ENCODE measurements around the gene SPTA1. TPM values are rescaled to one million over a fixed set of nuclear protein-coding genes. Genes with fewer than 3 reads are reported as not detected.

Gene SPTA1
- total RNA-seq, 1 experiment from 2014 or later, result 0.06 TPM

DNA sequence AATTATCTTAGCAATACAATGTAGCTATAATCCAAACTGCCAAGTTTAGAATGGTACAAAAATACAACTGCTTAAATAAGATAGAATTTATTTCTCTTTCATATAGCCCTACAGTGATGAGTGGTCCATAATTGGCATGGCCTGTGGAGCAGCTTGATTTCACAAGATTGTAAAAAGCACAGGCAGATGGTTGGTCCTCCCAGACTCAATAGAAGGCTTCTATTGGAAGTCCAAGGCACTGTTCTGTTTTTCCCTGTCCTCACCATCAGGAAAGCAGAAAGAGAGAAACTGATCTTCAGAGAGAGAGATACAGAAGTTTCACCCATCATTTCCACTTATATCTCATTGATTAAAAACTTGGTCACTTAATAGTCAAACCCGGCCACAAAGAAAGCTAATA is 114.3 kb downstream of the SPTA1 start:
- DNase-seq (ENCODE audit: low read depth), result no peak

DNA sequence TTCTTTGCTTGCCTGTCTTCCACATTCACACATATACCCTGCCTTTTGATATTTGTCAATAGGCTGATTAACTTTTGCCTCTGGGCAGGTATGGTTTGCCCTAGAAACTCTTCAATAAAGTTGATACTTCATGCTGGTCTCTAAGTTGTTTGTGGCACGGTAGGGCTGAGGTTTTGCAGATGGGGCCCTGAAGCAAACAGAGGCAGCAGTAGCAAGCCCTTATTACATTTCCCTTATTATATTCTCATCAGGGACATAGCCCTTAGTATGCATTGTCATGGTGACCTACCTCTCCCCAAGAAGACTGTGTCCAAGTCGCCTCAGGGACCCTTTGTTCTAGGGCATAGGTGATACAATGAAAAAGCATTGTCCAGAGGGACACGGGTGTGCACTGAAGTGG is 116.0 kb downstream of the SPTA1 start, which contains the start of gene OR6P1:
Gene OR6P1, minus strand, starts transcription at position 101 of the 400 bp plus-strand sequence. CDS start 6,976 bp downstream, outside the sequence.
- DNase-seq (ENCODE audit: low read depth), result no peak

DNA sequence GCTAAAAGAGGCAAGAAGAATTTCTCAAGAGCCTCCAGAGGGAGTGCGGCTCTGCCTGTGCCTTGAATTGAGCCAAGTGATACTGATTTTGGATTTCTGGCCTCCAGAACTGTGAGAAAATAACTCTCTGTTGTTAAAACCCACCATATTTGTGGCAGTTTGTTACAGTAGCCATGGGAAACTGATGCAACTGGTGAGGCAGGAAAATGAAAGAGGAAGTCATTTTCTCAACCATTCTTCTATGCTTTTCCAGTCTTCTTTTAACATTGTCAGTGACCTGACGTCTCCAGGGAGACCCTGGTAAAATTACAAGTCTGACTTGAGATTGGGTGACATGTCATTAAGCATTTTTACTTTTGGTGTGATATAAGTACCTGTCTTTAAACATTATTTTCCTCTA is 121.9 kb downstream of the SPTA1 start:
- DNase-seq (ENCODE audit: low read depth), result no peak

DNA sequence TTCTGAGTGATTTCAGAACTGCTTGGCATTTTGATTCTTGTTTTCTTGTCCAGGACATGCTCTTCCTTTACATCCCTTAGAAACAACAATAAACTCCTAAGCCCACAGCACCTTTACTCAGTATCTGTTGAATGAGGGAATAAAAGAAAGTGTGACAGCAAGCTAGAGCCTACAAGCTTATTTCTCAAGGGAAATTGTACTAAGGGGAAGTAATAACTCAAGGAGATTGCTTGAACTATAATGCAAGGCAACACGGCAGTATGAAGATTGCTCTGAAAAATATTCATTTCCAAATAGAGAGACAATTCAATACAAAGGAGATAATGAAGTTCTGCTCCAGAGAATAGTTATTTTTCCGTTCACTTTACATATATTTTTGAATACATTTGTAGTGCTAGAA is 122.7 kb downstream of the SPTA1 start:
- DNase-seq (ENCODE audit: low read depth), result no peak

Other genes with a start within 250 kb of the SPTA1 start
- gene OR10K1, start 224.9 kb downstream of the SPTA1 start, total RNA-seq (2014; rRNA removed; shearing (Covaris generic)), result not detected in 2 replicates
- not detected in 2 replicates for gene OR10R2, start 214.5 kb downstream of the SPTA1 start, total RNA-seq (2014; rRNA removed; shearing (Covaris generic))
- not detected in 2 replicates for gene OR6Y1, start 132.3 kb downstream of the SPTA1 start, total RNA-seq (2014; rRNA removed; shearing (Covaris generic))
- gene OR6P1, start 116.1 kb downstream of the SPTA1 start, total RNA-seq (2014; rRNA removed; shearing (Covaris generic)), result not detected in 2 replicates
- gene OR10X1, start 106.8 kb downstream of the SPTA1 start, total RNA-seq (2014; rRNA removed; shearing (Covaris generic)), result not detected in 2 replicates
- gene OR10Z1, start 81.4 kb downstream of the SPTA1 start, total RNA-seq (2014; rRNA removed; shearing (Covaris generic)), result not detected in 2 replicates
- not detected in 2 replicates for gene OR6K2, start 13.9 kb upstream of the SPTA1 start, total RNA-seq (2014; rRNA removed; shearing (Covaris generic))
- gene OR6K3, start 34.0 kb upstream of the SPTA1 start, total RNA-seq (2014; rRNA removed; shearing (Covaris generic)), result not detected in 2 replicates
- not detected in 2 replicates for gene OR6K6, start 68.0 kb upstream of the SPTA1 start, total RNA-seq (2014; rRNA removed; shearing (Covaris generic))
- not detected in 2 replicates for gene OR6N1, start 85.5 kb upstream of the SPTA1 start, total RNA-seq (2014; rRNA removed; shearing (Covaris generic))
- gene OR6N2, start 94.5 kb upstream of the SPTA1 start, total RNA-seq (2014; rRNA removed; shearing (Covaris generic)), result not detected in 2 replicates
- gene MNDA, start 144.6 kb upstream of the SPTA1 start, total RNA-seq (2014; rRNA removed; shearing (Covaris generic)), result not detected in 2 replicates
- not detected in 2 replicates for gene PYHIN1, start 244.8 kb upstream of the SPTA1 start, total RNA-seq (2014; rRNA removed; shearing (Covaris generic))

Measured in Daoy (cell line).